Heart left ventricle (tissue), 16 donors: ENCODE measurements around the gene ADAM23. TPM values are rescaled to one million over a fixed set of nuclear protein-coding genes. Genes with fewer than 3 reads are reported as not detected.

Source experiments
- ATAC-seq, 4 donors: fragments of 200-7000 bp; cut with Tn5 transposase; one replicate each; pipeline ENCODE4 v1.9.1; 2020 to 2022; ENCODE audit warnings: moderate library complexity in 4 of 4, mild to moderate bottlenecking in 3 of 4, moderate number of reproducible peaks in 1 of 4
- DNase-seq, 5 donors: peaks; one replicate each; pipeline ENCODE4 v3.0.0-alpha.2; 2020
- H3K27ac ChIP-seq, 12 donors: fragments of 200-600 bp; sonication (generic) in 4 of 12; one replicate each; pipeline versions ENCODE4 v1.5.0 to v1.8.0; 2016 to 2022; ENCODE audit warnings: mild to moderate bottlenecking in 2 of 12
- H3K27me3 ChIP-seq, 9 donors: fragments of 200-600 bp; sonication (generic) in 2 of 9; one replicate each; pipeline versions ENCODE4 v1.5.1 to v1.8.0; 2016 to 2022; ENCODE audit warnings: mild to moderate bottlenecking in 3 of 9
- H3K36me3 ChIP-seq, 9 donors: fragments of 200-600 bp; sonication (generic) in 2 of 9; one replicate each; pipeline versions ENCODE4 v1.5.0 to v1.8.0; 2018 to 2022; ENCODE audit warnings: mild to moderate bottlenecking in 2 of 9
- H3K4me1 ChIP-seq, 12 donors: fragments of 200-600 bp; sonication (generic) in 4 of 12; one replicate each; pipeline versions ENCODE4 v1.5.0 to v1.8.0; 2016 to 2022; ENCODE audit warnings: mild to moderate bottlenecking in 3 of 12
- H3K4me3 ChIP-seq, 12 donors: fragments of 200-600 bp; sonication (generic) in 4 of 12; one replicate each; pipeline versions ENCODE4 v1.5.0 to v1.8.0; 2017 to 2022; ENCODE audit warnings: mild to moderate bottlenecking in 9 of 12, moderate library complexity in 4 of 12
- H3K9me3 ChIP-seq, 12 donors: fragments of 200-600 bp; sonication (generic) in 4 of 12; one replicate each; pipeline versions ENCODE4 v1.5.0 to v1.8.0; 2016 to 2022; ENCODE audit warnings: mild to moderate bottlenecking in 1 of 12
- CTCF ChIP-seq, 12 donors: fragments of 200-600 bp; sonication (generic) in 4 of 12; IDR thresholded peaks; one replicate each; pipeline versions ENCODE4 v1.5.0 to v1.8.0; 2018 to 2022; ENCODE audit warnings: antibody characterized with exemption in 12 of 12, mild to moderate bottlenecking in 5 of 12
- POLR2A ChIP-seq, 2 donors: fragments of 450-650 bp; IDR thresholded peaks; one replicate each; pipeline ENCODE4 v1.6.1; 2017; ENCODE audit warnings: antibody characterized with exemption in 2 of 2, mild to moderate bottlenecking in 2 of 2, moderate library complexity in 2 of 2
- WGBS, 4 donors: extraction: QIAGEN DNeasy Blood & Tissue Kit in 2 of 4; methylation state at CpG; one replicate each; pipeline versions ENCODE4 v1.1.5 to v1.1.7; 2013 to 2018; 5-methylcytosine and 5-hydroxymethylcytosine counted together
- intact Hi-C, 10 donors: fragments of 100-400 bp; cut with DNase I; formaldehyde crosslinking; loops; one replicate each; pipeline versions ENCODE4 v1.11.1 to v1.14.2; 2022
- polyA plus RNA-seq, 2 donors: library from polyadenylated mRNA; stranded (reverse); fragments of 200-250 nt; gene quantifications; one replicate each; pipeline ENCODE4 v1.2.3, GENCODE V29; 2013
- total RNA-seq, 9 donors: library from RNA; depleted of rRNA in 2 of 9; stranded (reverse); fragments of >200 nt in 2 of 9; fragmentation: NEBNext Ultra II Directional in 3 of 9; extraction: Animal tissue kit (Norgen Biotek cat#: 25700) in 3 of 9; gene quantifications; one replicate each; pipeline versions ENCODE4 v1.1.0 to v1.2.4, GENCODE V29; 2016 to 2023
- donor health status: ischemic (EF 13 %, LVEDD 7.1; RV severe dilation, severe dysfunction).
- donor health status: healthy with polysubstance abuse.
- donor health status: DM: no; HTN: yes; CAD: no.
- donor health status: DM: no; HTN: no; CAD: no.
- donor health status: ischemic (EF 25% LVEDD 6.9; RV normal size, moderate dysfunction).
- donor health status: ischemic (EF 25% LVEDD 5.7; RV mildly dilated, moderate dysfunction).
- donor health status: healthy.
- donor health status: DM: yes; HTN: yes; CAD: no.
- donor health status: ischemic (EF 35%, LVEDD 5.7; RV mildly dilated, moderate dysfunction).
- donor health status: nonischemic (EF 11% LVEDD 7.7; RV severe dilation, severe dysfunction).
- donor health status: DM: yes; HTN: yes; CAD: no.
- donor health status: PGD.
- donor health status: ischemic (EF 29% LVEDD 5.4; RV normal size, mild dysfunction).
- donor health status: nonischemic (EF 23%, LVEDD 6.1; RV moderate dilation, normal function).

The ADAM23 gene
- total and polyA plus RNA-seq, 11 donors = 18.6 to 87.4 (median 57.9) TPM

GRCh38 chr2:206642075-206643025 is 199.0 kb downstream of the ADAM23 start, which contains the start of gene FAM237A:
TSS of gene FAM237A (plus strand) at chr2:206642487. CDS start at chr2:206644237, 1,750 bp downstream.
- no peaks in the 10 kb centered on the region for H3K9me3 ChIP-seq
- H3K27ac ChIP-seq = no peak within 1 kb of the TSS
- peaks cover 0 to 32% (median 22%) of the 10 kb centered on the region in 9 donors for H3K27me3 ChIP-seq
- ATAC-seq (peak in 2 of 4 donors; percentile 73 to 76), DNase-seq (peak; percentile 23 to 49 (median 32))
- WGBS, 4 donors = 3 to 4% (median 3%) methylated on average over 47 to 56 of the region's 56 CpGs
- TF ChIP-seq CTCF (IDR thresholded peaks at IDR 0.05) = no peak
- no peak for TF ChIP-seq POLR2A (IDR thresholded peaks at IDR 0.05)
- H3K4me3 ChIP-seq = peak within 1 kb of the TSS in 2 of 12 donors; percentile 19 to 21
- no peaks in the 10 kb centered on the region for H3K36me3 ChIP-seq
- intact Hi-C loops = no loop called here
- H3K4me1 ChIP-seq = peaks cover 0 to 8% (median 0%) of the 10 kb centered on the region in 12 donors

GRCh38 chr2:206647985-206648384 is 204.7 kb downstream of the ADAM23 start:
- Histone ChIP-seq H3K27ac (no peak overlapping the region), H3K4me1 (no peaks in the 10 kb centered on the region), H3K27me3 (peaks cover 0 to 1% (median 0%) of the 10 kb centered on the region in 9 donors), H3K9me3 (no peaks in the 10 kb centered on the region), H3K36me3 (no peaks in the 10 kb centered on the region), H3K4me3 (no peak overlapping the region)
- TF ChIP-seq CTCF (IDR thresholded peaks at IDR 0.05) (no peak), POLR2A (IDR thresholded peaks at IDR 0.05) (no peak)
- 42 to 63% (median 58%) methylated on average over 1 of the region's 1 CpG for WGBS, 4 donors
- ATAC-seq = no peak
- intact Hi-C loops = no loop called here
- DNase-seq = no peak

GRCh38 chr2:206657087-206657486 is 213.8 kb downstream of the ADAM23 start:
- TF ChIP-seq POLR2A (IDR thresholded peaks at IDR 0.05) (no peak), CTCF (IDR thresholded peaks at IDR 0.05) (no peak)
- no peak for ATAC-seq
- DNase-seq = no peak
- intact Hi-C loops = no loop called here
- Histone ChIP-seq H3K4me3 (no peak overlapping the region), H3K36me3 (no peaks in the 10 kb centered on the region), H3K27ac (no peak overlapping the region), H3K4me1 (no peaks in the 10 kb centered on the region), H3K27me3 (no peaks in the 10 kb centered on the region), H3K9me3 (peaks cover 0 to 19% (median 1%) of the 10 kb centered on the region in 12 donors)
- 81 to 96% (median 88%) methylated on average over 1 of the region's 1 CpG for WGBS, 4 donors

GRCh38 chr2:206665251-206665650 is 221.9 kb downstream of the ADAM23 start:
- intact Hi-C loops = no loop called here
- WGBS, 4 donors = 81 to 88% (median 85%) methylated on average over 3 of the region's 3 CpGs
- DNase-seq (no peak), ATAC-seq (no peak)
- no peaks in the 10 kb centered on the region for H3K4me1 ChIP-seq
- no peak overlapping the region for H3K4me3 ChIP-seq
- H3K27ac ChIP-seq = no peak overlapping the region
- TF ChIP-seq POLR2A (IDR thresholded peaks at IDR 0.05) (no peak), CTCF (IDR thresholded peaks at IDR 0.05) (no peak)
- H3K36me3 ChIP-seq = no peaks in the 10 kb centered on the region
- H3K9me3 ChIP-seq = no peaks in the 10 kb centered on the region
- H3K27me3 ChIP-seq = peaks cover 0 to 4% (median 0%) of the 10 kb centered on the region in 9 donors
